HG02798 (cell line): Measurements from ENCODE around the gene RRP9.
A peak's percentile ranks its signal among the peaks of the same experiment; 100 is the strongest.
"Not testable (repeated sequence)": the region's sequence is repeated elsewhere in the genome, so short reads cannot be mapped to it uniquely, and the experiment has no call there.

Source experiments
- ATAC-seq: cut with Tn5 transposase; IDR thresholded peaks from one replicate; pipeline ENCODE4 v1.9.1; 2021; ENCODE audit warnings: mild to moderate bottlenecking; ENCODE audit not compliant: unreplicated experiment, poor library complexity

Gene RRP9, protein sequence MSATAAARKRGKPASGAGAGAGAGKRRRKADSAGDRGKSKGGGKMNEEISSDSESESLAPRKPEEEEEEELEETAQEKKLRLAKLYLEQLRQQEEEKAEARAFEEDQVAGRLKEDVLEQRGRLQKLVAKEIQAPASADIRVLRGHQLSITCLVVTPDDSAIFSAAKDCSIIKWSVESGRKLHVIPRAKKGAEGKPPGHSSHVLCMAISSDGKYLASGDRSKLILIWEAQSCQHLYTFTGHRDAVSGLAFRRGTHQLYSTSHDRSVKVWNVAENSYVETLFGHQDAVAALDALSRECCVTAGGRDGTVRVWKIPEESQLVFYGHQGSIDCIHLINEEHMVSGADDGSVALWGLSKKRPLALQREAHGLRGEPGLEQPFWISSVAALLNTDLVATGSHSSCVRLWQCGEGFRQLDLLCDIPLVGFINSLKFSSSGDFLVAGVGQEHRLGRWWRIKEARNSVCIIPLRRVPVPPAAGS

GRCh38 chr3:51941798-51942602 lies at the start of gene RRP9, which contains the start of gene PARP3:
Gene RRP9, minus strand, starts transcription at chr3:51941904. Its CDS starts 37 bp downstream, at chr3:51941867.
Gene PARP3, plus strand, starts transcription at chr3:51942363. Its CDS starts 993 bp downstream, at chr3:51943356.
- peak; percentile 93 for ATAC-seq

DNA sequence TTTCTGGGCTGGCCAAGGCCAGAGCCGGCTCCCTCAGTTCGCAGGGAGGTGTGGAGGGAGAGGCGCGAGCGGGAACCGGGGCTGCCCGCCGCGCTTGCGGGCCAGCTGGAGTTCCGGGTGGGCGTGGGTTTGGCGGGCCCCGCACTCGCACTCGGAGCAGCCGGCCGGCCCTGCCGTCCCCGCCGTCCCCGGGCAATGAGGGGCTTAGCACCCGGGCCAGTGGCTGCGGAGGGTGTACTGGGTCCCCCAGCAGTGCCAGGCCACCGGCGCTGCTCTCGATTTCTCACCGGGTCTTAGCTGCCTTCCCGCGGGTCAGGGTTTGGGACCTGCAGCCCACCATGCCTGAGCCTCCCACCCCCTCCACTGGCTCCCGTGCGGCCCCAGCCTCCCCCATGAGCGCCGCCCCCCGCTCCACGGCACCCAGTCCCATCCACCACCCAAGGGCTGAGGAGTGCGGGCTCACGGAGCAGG lies 48.8 kb upstream of the RRP9 start:
- not testable (repeated sequence) for ATAC-seq

DNA sequence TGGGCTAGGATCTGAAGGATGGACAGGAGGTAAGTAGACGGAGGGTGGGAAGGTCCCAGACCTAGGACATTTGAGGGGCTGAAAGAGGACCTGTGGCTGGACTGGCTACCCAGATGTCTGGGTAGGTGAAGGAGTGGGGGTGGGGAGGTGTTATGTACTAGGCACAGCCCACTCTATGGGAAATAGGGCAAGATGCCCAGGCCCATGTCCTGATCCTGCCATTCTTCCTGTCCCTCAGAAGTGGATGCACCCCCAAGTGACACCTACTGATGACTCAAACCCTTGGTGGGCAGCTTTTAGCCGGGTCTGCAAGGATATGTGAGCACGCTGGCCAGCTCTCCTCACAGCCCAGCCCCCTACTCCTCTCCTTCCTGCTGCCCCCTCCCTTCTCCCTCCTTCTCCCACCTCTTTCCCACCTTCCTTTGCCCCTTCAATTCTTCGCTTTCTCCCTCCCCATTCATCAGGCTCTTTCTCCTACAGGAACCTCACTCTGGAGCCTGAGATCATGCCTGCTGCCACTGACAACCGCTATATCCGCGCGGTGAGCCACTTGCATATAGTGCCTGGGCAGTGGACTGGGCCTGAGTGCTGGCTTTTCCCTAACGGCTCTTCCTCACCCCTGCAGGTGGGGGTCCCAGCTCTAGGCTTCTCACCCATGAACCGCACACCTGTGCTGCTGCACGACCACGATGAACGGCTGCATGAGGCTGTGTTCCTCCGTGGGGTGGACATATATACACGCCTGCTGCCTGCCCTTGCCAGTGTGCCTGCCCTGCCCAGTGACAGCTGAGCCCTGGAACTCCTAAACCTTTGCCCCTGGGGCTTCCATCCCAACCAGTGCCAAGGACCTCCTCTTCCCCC lies 46.8 kb upstream of the RRP9 start:
- no peak for ATAC-seq

GRCh38 chr3:51987568-51987967 lies 45.9 kb upstream of the RRP9 start:
- ATAC-seq = no peak

GRCh38 chr3:51986010-51986947 lies 44.6 kb upstream of the RRP9 start:
- no peak for ATAC-seq

DNA sequence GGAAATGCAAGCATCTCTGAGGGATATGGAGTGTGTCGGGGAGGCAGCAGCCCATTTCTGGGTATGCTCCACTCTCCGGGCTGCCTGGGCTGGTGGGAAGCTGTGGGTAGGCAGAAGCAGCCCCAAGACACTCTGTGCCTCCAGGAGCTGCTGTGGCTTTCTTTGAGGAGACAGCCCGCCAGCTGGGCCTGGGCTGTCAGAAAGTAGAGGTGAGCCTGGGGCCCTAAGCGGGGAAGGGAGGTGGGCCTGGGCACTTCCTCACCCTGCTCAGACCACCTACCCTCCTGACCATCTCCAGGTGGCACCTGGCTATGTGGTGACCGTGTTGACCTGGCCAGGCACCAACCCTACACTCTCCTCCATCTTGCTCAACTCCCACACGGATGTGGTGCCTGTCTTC lies 43.4 kb upstream of the RRP9 start:
- no peak for ATAC-seq

- no peak for ATAC-seq
Observed at GRCh38 chr3:51984269-51984647, 42.6 kb upstream of the RRP9 start.

GRCh38 chr3:51983578-51984268 lies 42.0 kb upstream of the RRP9 start:
- no peak for ATAC-seq

- ATAC-seq = peak; percentile 81
Observed at GRCh38 chr3:51982838-51983577, 41.3 kb upstream of the RRP9 start, which contains the start of gene ACY1. Gene ACY1, plus strand, starts transcription at chr3:51983535. Its CDS starts 530 bp downstream, at chr3:51984065.

DNA sequence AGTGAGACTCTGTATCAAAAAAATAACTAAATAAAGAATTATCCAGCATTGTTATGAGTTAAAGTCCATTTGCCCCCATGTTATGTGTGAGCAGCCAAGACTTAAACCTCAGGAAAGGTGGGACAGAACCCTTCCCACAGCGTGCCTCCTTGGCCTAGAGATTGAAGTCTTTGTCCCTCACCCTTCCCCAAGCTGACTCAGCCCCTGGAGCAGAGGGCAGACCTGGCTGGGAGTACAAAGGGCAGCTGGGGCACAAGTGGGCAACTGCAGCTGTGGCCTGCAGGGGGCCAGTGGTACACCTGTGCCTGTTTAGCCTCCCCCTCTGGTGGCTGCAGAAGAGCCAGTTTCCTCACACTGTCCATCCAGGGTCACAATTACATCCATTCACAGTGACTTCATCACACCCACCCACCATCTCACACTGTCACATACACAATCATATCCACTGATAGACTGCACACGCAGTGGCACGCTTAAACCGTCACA lies 40.7 kb upstream of the RRP9 start:
- peak; percentile 38 for ATAC-seq

DNA sequence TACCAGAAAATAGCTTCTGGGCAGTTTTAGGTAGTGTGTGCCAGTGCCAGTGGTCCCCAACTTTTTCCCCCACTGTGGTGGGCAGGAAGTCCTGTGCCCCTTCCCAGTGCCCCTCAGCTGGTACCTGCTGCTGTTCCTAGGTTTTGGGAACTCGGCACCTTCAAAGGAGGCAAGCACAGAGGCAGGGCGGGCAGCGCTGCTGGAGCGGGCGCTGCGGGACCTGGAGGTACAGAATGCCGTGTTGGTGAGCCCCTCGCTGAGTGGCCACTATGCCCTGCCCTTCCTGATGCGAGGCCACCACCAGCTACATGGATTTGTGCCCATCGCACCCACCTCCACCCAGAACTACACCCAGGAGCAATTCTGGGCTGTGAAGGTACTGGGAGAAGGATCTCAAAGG lies 38.5 kb upstream of the RRP9 start:
- ATAC-seq = no peak

- ATAC-seq = no peak
Observed at GRCh38 chr3:51978143-51978502, 36.4 kb upstream of the RRP9 start.

GRCh38 chr3:51977446-51978142 lies 35.9 kb upstream of the RRP9 start:
- ATAC-seq = no peak

DNA sequence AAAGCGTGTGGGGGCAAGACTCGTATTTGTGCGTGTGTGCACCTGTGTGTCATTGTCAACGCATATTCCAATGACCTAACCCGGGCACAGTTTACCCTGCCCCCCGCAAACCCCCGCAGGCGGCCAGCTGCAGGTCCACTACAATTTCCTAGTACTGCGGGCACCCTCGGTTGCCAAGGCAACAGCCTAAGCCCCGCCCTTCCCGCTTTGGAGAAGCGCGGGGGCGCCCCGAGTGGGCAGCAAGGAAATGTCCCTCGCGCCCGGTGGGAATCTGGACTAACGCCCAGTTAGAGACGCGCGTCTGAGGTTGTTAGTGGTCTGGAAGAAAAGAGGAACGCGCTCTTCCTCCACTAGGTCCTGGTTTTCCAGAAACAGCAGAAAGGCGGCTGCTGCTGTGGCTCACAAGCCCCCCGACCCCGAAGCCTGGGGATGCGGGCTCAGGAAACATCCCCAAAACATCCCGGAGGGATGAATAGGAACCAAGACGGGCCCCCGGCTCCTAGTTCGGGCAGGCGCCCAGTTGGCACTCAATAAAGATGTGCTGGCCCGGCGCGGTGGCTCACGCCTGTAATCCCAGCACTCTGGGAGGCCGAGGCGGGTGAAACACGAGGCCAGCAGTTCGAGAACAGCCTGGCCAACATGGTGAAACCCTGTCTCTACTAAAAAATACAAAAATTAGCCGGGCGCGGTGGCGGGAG lies 34.3 kb upstream of the RRP9 start:
- ATAC-seq = no peak

DNA sequence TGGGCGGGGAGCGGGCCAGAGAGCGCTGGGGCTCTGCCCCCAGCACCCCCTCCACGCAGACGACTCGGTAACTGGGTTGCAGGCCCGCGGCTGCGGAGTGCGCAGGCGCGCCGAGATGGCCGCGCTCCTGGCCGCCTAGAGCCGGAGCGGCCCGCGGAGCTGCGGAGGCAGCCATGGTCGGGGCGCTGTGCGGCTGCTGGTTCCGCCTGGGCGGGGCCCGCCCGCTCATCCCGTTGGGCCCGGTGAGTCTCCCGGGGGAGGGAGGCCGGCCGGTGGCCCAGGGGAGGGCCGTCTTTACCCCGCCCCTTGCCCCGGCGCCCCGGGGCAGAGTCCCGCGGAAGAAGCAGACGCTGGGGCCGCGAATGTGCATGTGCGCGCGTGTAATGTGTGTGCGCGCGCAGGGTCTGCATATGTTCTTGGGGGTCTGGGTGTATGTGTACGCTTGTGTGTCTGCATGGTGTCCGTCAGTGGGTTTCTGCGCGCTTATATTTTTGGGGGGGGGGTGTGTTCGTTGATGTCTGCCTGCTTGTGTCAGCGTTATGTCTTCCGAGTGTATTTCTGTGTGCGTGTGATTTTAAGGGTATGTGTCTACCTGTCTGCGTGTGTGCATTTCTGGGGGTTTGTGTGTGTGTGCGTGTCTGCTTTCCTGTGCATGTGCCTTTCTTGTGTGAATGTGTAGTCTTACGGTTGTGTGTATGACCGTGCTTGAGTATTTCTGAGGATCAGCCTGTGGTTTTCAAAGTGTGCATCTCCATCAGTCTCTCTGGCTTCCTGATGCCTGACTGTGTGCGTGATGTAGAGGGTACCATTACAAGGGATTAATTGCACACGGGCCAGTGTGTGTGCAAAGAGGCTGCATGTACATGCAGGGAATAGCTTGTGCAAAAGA lies 33.5 kb upstream of the RRP9 start, which contains the start of gene ABHD14A:
Gene ABHD14A (plus strand): TSS at position 102 of the 889 bp plus-strand sequence. CDS start 72 bp downstream, at position 174.
- ATAC-seq = peak; percentile 68
